BJ (cell line): ENCODE results near the gene IPO13. TPM values are rescaled to one million over a fixed set of nuclear protein-coding genes. Genes with fewer than 3 reads are reported as not detected.

Source experiments
- CTCF ChIA-PET: fragments of 350-600 bp; formaldehyde crosslinking; extraction: SDS; loops from one replicate; lab custom pipeline; 2021; ENCODE audit warnings: antibody characterized with exemption, inconsistent platforms; lab: Yijun Ruan, JAX
- POLR2A ChIA-PET: fragments of 300-600 bp; sonication (Branson Sonifier 250); formaldehyde crosslinking; extraction: SDS; loops from one replicate; lab custom pipeline; 2021; ENCODE audit warnings: antibody characterized with exemption; lab: Charles Lee
- DNase-seq: peaks from one replicate; pipeline ENCODE4 v3.0.0-alpha.2; 2011; ENCODE audit warnings: low read depth
- H3K27me3 ChIP-seq: 2 replicates; pipeline ENCODE4 v1.6.0; 2011; ENCODE audit warnings: low read length; ENCODE audit not compliant: control insufficient read depth, insufficient read depth
- H3K36me3 ChIP-seq: 2 replicates; pipeline ENCODE4 v1.5.1; 2011; ENCODE audit warnings: low read length; ENCODE audit not compliant: control insufficient read depth, insufficient read depth
- H3K4me3 ChIP-seq: 2 replicates; pipeline ENCODE4 v1.5.1; 2011; ENCODE audit warnings: low read depth, mild to moderate bottlenecking, control low read depth, low read length
- polyA plus RNA-seq: library from polyadenylated mRNA; depleted of rRNA; stranded (reverse); fragments of >200 nt; gene quantifications from 2 replicates; pipeline ENCODE4 v1.2.3, GENCODE V29; 2011
- TF ChIP-seq, protein P1 (sequence below): IDR thresholded peaks from 2 replicates; pipeline ENCODE4 v1.5.1; 2011; ENCODE audit warnings: low read depth, mild to moderate bottlenecking, control low read depth, inconsistent platforms, low read length, moderate library complexity; ENCODE audit not compliant: insufficient read depth

IPO13 gene
- polyA plus RNA-seq, 1 experiment, result 24.8 TPM

DNA sequence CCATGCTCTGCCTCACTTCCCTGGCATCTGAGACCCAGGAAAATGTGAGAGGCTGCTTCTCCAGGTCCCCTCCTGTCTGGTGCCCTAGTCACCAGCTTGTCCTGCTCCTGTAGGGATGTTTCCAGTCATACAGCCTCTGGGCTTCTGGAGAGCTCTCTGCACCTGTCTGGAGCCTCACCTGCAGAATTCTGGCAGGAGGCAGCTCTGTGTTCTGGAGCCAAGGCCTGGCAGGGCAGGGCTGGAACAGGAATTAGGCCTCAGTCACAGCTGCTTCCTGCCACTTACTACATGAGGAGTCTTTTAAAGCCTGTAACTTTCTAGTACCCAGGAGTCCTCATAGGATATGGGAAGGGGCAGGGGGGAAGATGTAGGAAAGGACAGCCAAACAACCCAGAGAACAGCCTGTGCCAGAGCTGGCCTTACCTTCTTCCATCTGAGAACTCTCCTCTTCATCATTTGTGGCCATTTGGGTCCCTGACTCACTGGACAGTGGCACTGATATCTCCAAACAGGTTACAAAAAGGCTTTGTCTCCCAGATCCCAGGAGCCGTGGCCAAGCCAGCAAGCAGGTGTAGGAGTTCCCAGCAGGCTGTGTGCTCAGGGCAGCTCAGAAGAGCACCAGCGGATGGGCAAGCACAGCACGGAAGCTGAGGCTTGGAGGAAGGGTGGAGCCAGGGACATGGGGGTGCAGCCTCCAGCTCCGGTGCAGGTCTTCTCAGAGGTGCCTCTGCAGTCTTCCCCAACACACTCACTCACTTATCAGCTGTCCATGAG lies 44.5 kb upstream of the IPO13 start:
- no peak for DNase-seq
- Histone ChIP-seq H3K36me3 (peaks cover 7% of the 10 kb centered on the region; the same call in 1 of the 2 replicates), H3K27me3 (no peaks in the 10 kb centered on the region), H3K4me3 (no peak overlapping the region)
- ChIA-PET CTCF (interaction anchor here (0.9 to 1.2 kb wide), 3 partner anchors 12 to 33 kb away, joined by 3 read pairs; no protein-coding TSS in a partner anchor), POLR2A (no interaction called here)
- TF ChIP-seq, protein P1, sequence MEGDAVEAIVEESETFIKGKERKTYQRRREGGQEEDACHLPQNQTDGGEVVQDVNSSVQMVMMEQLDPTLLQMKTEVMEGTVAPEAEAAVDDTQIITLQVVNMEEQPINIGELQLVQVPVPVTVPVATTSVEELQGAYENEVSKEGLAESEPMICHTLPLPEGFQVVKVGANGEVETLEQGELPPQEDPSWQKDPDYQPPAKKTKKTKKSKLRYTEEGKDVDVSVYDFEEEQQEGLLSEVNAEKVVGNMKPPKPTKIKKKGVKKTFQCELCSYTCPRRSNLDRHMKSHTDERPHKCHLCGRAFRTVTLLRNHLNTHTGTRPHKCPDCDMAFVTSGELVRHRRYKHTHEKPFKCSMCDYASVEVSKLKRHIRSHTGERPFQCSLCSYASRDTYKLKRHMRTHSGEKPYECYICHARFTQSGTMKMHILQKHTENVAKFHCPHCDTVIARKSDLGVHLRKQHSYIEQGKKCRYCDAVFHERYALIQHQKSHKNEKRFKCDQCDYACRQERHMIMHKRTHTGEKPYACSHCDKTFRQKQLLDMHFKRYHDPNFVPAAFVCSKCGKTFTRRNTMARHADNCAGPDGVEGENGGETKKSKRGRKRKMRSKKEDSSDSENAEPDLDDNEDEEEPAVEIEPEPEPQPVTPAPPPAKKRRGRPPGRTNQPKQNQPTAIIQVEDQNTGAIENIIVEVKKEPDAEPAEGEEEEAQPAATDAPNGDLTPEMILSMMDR, result no peak

DNA sequence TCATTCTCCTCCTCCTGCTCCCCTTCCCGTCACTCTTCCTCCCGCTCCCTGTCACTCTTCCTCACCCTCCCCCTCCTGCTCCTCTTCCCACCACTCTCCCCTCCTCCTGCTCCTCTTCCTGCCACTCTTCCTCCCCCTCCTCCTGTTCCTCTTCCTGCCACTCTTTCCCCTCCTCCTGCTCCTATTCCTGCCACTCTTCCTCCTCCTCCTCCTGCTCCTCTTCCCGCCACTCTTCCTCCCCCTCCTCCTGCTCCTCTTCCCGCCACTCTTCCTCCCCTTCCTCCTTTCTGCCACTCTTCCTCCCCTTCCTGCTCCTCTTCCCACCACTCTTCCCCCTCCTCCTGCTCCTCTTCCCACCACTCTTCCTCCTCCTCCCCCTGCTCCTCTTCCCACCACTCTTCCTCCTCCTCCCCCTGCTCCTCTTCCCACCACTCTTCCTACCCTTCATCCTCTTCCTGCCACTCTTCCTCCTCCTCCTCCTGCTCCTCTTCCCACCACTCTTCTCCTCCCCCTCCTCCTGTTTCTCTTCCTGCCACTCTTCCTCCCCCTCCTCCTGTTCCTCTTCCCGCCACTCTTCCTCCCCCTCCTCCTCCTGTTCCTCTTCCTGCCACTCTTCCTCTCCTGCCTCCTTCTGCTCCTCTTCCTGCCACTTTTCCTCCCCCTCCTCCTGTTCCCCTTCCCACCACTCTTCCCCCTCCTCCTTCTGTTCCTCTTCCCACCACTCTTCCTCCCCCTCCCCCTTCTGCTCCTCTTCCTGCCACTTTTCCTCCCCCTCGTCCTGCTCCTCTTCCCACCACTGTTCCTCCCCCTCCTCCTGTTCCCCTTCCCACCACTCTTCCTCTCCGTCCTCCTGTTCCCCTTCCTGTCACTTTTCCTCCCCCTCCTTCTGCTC lies 41.8 kb upstream of the IPO13 start:
- CTCF ChIA-PET, result no interaction called here
- Histone ChIP-seq H3K4me3 (no peak overlapping the region), H3K36me3 (peaks cover 2% of the 10 kb centered on the region; the same call in 1 of the 2 replicates), H3K27me3 (no peaks in the 10 kb centered on the region)
- TF ChIP-seq, protein P1, result no peak
- POLR2A ChIA-PET, result no interaction called here
- DNase-seq, result no peak

- CTCF ChIA-PET, result interaction anchor here (3.2 kb wide), 1 partner anchor 26 kb away, joined by 12 read pairs; the partner anchor contains the start of gene ARTN
- H3K4me3 ChIP-seq, result no peak overlapping the region
- no peaks in the 10 kb centered on the region for H3K27me3 ChIP-seq
- POLR2A ChIA-PET, result interaction anchor here (0.5 kb wide), 1 partner anchor 133 kb away, joined by 3 read pairs; no protein-coding TSS in a partner anchor
- H3K36me3 ChIP-seq, result no peaks in the 10 kb centered on the region
- no peak for DNase-seq
- TF ChIP-seq, protein P1, result no peak
Observed at GRCh38 chr1:43908226-43908625, 38.5 kb upstream of the IPO13 start.

DNA sequence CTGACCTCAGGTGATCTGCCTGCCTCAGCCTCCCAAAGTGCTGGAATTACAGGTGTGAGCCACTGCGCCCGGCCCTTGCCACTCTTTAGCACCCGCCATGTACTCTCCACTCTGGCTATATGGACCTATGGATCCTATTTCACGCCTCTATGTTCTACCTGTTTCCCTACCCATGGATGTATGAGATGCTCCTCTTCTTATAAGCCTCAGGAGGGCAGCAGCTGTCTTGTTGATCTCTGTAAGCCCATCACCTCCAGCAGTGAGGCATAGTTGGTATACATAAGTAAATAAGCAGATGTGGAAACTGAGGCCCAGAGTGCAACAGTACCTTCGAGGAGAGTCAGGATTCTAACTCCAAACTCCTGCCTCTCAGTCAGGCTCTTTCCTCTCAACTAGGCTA lies 37.9 kb upstream of the IPO13 start:
- Histone ChIP-seq H3K4me3 (no peak overlapping the region), H3K27me3 (no peaks in the 10 kb centered on the region), H3K36me3 (no peaks in the 10 kb centered on the region)
- ChIA-PET CTCF (interaction anchor here (3.2 kb wide), 1 partner anchor 26 kb away, joined by 12 read pairs; the partner anchor contains the start of gene ARTN), POLR2A (no interaction called here)
- no peak for DNase-seq
- TF ChIP-seq, protein P1, result no peak

DNA sequence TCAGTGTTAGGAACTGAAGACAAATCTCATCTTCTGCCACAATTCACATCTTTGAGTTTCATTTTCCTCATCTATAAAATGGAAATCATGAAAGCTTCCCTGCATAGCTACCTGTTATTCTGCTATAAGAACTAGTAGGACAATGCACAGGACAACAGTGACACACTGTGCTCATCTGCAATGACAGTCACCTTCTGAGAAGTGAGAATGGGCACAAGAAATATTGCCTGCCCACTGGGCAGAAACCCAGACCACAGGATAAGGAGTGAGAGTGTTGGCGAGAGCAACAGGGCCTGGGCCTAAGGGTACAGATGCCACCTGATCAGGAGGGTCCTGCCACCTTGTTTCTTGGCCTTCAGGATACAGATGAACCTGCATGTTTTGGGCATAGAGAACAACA lies 36.4 kb upstream of the IPO13 start:
- no peak overlapping the region for H3K4me3 ChIP-seq
- CTCF ChIA-PET, result interaction anchor here (1.0 kb wide), 1 partner anchor 11 kb away, joined by 3 read pairs; no protein-coding TSS in a partner anchor

More for the DNA sequence above, 36.4 kb upstream of the IPO13 start:
- no peaks in the 10 kb centered on the region for H3K27me3 ChIP-seq
- TF ChIP-seq, protein P1, result no peak
- no peaks in the 10 kb centered on the region for H3K36me3 ChIP-seq
- no peak for DNase-seq
- POLR2A ChIA-PET, result no interaction called here
